Measurements from ENCODE around the gene UNC45A. TPM values are rescaled to one million over a fixed set of nuclear protein-coding genes. Genes with fewer than 3 reads are reported as not detected.

UNC45A gene
- total and polyA plus RNA-seq, 2 of the 8 experiments (the other 6 are each of a cell fraction or from before 2014, with no cell fraction given) = 74.1 to 84.2 TPM

- H3K27me3 ChIP-seq (replicated peaks in 1 of 4; ENCODE audit: control insufficient read depth in 3 of 4, extremely low read depth in 1 of 4, insufficient read depth in 3 of 4, low read length in 3 of 4) = 0 out of 7 replicates have a peak, but pooled peaks cover 0 to 4% (median 0%) of the 10 kb centered on the region in 4 experiments
- H2BK12ac ChIP-seq (ENCODE audit: low read depth, low read length) = no peak overlapping the region
- ChIA-PET POLR2A (ENCODE audit: partially characterized antibody) (interaction anchor here (0.8 to 5.0 kb wide), 8 partner anchors 10 to 261 kb away, joined by 3 to 24 read pairs (median 3); partner anchors contain the start of genes BLM and MAN2A2), CTCF (ENCODE audit: partially characterized antibody) (interaction anchor here (0.6 to 20.7 kb wide), 37 partner anchors 9 to 922 kb away, joined by 3 to 306 read pairs (median 6); partner anchors contain the start of genes FES, FURIN, MAN2A2 and RCCD1)
- H3K4ac ChIP-seq (replicated peaks; ENCODE audit: insufficient read length, low read depth, low read length) = no peak overlapping the region
- H3K56ac ChIP-seq (replicated peaks; ENCODE audit: insufficient read length, low read depth, low read length) = no peak overlapping the region
- no peak overlapping the region for H3K23ac ChIP-seq (ENCODE audit: insufficient read length)
- peak overlapping the region in 1 of 4 experiments; percentile 82; a peak in 1 of 8 replicates for H3K4me3 ChIP-seq (ENCODE audit: extremely low read depth in 1 of 4, insufficient read depth in 2 of 4, low read depth in 3 of 4, low read length in 4 of 4)
- H4K8ac ChIP-seq (ENCODE audit: extremely low read depth, insufficient read depth, low read length) = peak overlapping the region; percentile 5; the same call in 1 of the 2 replicates
- H3K4me2 ChIP-seq (ENCODE audit: insufficient read depth in 1 of 2, low read depth in 2 of 2, low read length in 2 of 2) = peak overlapping the region; percentile 47 to 93; a peak in 3 of 4 replicates
- H2AK5ac ChIP-seq (ENCODE audit: low read depth, low read length) = no peak overlapping the region
- H2BK15ac ChIP-seq (ENCODE audit: low read length) = no peak overlapping the region
- 92% methylated on average over 15 of the region's 15 CpGs; no CpG with 5 or more reads in 1 of the 2 experiments for WGBS, 2 experiments (ENCODE audit: extremely low coverage in 1 of 2, insufficient coverage in 1 of 2, insufficient read length in 1 of 2, insufficient replicate concordance in 2 of 2, low coverage in 1 of 2, low lambda C conversion rate in 2 of 2, missing lambda C conversion rate in 1 of 2)
- H2AFZ ChIP-seq (ENCODE audit: low read length) = no peak overlapping the region
- DNase-seq (ENCODE audit: low read depth in 1 of 2, low spot score in 2 of 2) = no peak
- no peak overlapping the region for H3K14ac ChIP-seq (ENCODE audit: insufficient read length)
- H3K4me1 ChIP-seq (replicated peaks in 1 of 4; ENCODE audit: control insufficient read depth in 3 of 4, insufficient read depth in 4 of 4, low read length in 3 of 4) = peaks cover 0 to 10% (median 5%) of the 10 kb centered on the region in 4 experiments; a peak in 6 of 7 replicates
- H3K9me3 ChIP-seq (ENCODE audit: insufficient read depth in 2 of 2, low read depth in 1 of 2, low read length in 1 of 2) = no peaks in the 10 kb centered on the region
- H4K5ac ChIP-seq (ENCODE audit: insufficient read length, low read depth, low read length) = no peak overlapping the region
- no peak overlapping the region for H3K18ac ChIP-seq (ENCODE audit: extremely low read depth, low read length)
- no peak overlapping the region for H2BK5ac ChIP-seq (ENCODE audit: low read depth, low read length)
- H3K79me1 ChIP-seq (ENCODE audit: low read depth, low read length) = no peaks in the 10 kb centered on the region; the same call in 1 of the 2 replicates
- no peak overlapping the region for H3K9ac ChIP-seq (replicated peaks in 1 of 4; ENCODE audit: extremely low read depth in 1 of 4, low read depth in 3 of 4, low read length in 3 of 4)
- FAIRE-seq = no peak
- no peaks in the 10 kb centered on the region for H3K36me3 ChIP-seq (ENCODE audit: control insufficient read depth in 2 of 4, insufficient read depth in 4 of 4, low read length in 3 of 4)
- H3K79me2 ChIP-seq (ENCODE audit: control insufficient read depth in 1 of 2, insufficient read depth in 2 of 2, low read length in 2 of 2) = no peaks in the 10 kb centered on the region
- H4K20me1 ChIP-seq (replicated peaks in 1 of 2; ENCODE audit: control insufficient read depth in 1 of 2, insufficient read depth in 2 of 2, low read length in 2 of 2) = no peaks in the 10 kb centered on the region
- peaks cover 11% of the 10 kb centered on the region; the same call in 1 of the 2 replicates for H3K23me2 ChIP-seq (ENCODE audit: low read depth, low read length)
- no peak overlapping the region for H2BK20ac ChIP-seq (ENCODE audit: low read length)
- H2BK120ac ChIP-seq (replicated peaks; ENCODE audit: low read depth, low read length) = no peak overlapping the region
- no peak overlapping the region for H4K91ac ChIP-seq (replicated peaks; ENCODE audit: insufficient read length, low read length)
- no peak overlapping the region for H3K27ac ChIP-seq (ENCODE audit: low read depth, low read length)
- TF ChIP-seq HDAC2 (IDR thresholded peaks at IDR 0.05; ENCODE audit: borderline replicate concordance in 1 of 2, low read depth in 2 of 2, low read length in 2 of 2) (no peak), RNF2 (IDR thresholded peaks at IDR 0.05; ENCODE audit: borderline replicate concordance, low read depth, low read length, missing control alignments, poor library complexity, severe bottlenecking) (no peak), FOSL1 (IDR thresholded peaks at IDR 0.05; ENCODE audit: insufficient read depth, low read depth, low read length) (no peak), PHF8 (conservative IDR thresholded peaks at IDR 0.05; ENCODE audit: low read depth, low read length) (no peak), POU5F1 (IDR thresholded peaks at IDR 0.05; ENCODE audit: low read depth, low read length) (no peak), CHD1 (IDR thresholded peaks at IDR 0.05; ENCODE audit: low read depth, low read length) (no peak), BRCA1 (IDR thresholded peaks at IDR 0.05; ENCODE audit: low read depth, low read length) (no peak), CHD2 (IDR thresholded peaks at IDR 0.05; ENCODE audit: low read length) (no peak), MAFK (IDR thresholded peaks at IDR 0.05; ENCODE audit: low read depth, low read length) (no peak), SRF (IDR thresholded peaks at IDR 0.05; ENCODE audit: low read depth, low read length) (no peak), POLR2A (IDR thresholded peaks at IDR 0.05; ENCODE audit: control extremely low read depth in 1 of 2, low read depth in 2 of 2, low read length in 2 of 2) (no peak), HDAC6 (IDR thresholded peaks at IDR 0.05; ENCODE audit: low read depth, low read length) (no peak)
These were observed 4.1 kb upstream of the UNC45A start for GRCh38 chr15:90930861-90931574.
